ENCODE data around the gene PMP22.

Gene PMP22

DNA sequence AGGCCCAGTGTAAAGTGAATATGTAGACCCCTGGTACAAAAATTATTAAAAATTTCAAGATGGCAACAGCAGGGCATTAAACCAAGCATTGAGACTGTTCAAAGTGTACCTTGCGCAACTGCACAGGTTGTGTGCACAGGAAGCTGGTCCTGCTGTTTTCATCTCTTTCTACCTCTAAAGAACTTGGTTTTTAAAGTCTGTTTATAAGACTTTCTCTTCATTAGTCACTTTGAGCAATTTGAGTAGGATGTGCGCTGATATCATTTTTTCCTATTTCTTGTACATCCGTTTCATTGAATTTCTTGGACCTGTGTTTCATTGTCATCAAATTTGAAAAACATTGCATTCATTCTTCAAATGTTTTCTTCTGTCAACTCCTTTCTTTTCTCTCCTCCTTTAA is 16.8 kb upstream of the PMP22 start:
- ChIA-PET CTCF (interaction anchor here (1.1 kb wide), 1 partner anchor 11 kb away, joined by 3 read pairs; no protein-coding TSS in a partner anchor), POLR2A (no interaction called here)
- TF ChIP-seq, protein P1, sequence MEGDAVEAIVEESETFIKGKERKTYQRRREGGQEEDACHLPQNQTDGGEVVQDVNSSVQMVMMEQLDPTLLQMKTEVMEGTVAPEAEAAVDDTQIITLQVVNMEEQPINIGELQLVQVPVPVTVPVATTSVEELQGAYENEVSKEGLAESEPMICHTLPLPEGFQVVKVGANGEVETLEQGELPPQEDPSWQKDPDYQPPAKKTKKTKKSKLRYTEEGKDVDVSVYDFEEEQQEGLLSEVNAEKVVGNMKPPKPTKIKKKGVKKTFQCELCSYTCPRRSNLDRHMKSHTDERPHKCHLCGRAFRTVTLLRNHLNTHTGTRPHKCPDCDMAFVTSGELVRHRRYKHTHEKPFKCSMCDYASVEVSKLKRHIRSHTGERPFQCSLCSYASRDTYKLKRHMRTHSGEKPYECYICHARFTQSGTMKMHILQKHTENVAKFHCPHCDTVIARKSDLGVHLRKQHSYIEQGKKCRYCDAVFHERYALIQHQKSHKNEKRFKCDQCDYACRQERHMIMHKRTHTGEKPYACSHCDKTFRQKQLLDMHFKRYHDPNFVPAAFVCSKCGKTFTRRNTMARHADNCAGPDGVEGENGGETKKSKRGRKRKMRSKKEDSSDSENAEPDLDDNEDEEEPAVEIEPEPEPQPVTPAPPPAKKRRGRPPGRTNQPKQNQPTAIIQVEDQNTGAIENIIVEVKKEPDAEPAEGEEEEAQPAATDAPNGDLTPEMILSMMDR (IDR thresholded peaks at IDR 0.05; ENCODE audit: control extremely low read depth, extremely low read depth, low read depth, missing control alignments): no peak
- no peak for DNase-seq (ENCODE audit: extremely low spot score)

DNA sequence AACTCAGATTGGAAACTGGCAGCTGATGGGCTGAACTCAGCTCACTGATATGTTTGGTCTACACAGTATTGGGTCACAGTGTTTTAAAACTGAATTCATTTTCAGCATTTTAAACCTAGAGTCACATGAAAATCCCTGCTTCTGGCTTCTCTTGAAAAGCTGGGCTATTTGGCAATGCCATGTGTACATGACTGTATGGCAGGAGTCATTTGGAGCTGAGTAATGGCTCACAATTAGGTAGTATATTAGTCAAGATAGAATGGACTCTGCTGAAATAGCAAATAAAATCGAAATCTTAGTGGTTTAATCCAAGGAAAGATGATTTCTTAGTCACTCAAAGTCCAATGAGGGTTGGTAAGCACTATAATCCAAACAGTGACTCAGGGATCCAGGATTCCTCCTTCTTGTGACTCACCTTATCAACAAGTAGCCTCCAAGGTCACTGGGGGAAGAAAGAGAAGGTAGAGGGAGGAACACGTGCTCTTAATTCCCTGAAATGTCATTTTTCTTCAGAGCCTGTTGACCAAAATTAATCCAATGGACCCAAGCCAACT is 13.9 kb upstream of the PMP22 start:
- ChIA-PET POLR2A (no interaction called here), CTCF (interaction anchor here (1.0 kb wide), 1 partner anchor 224 kb away, joined by 3 read pairs; no protein-coding TSS in a partner anchor)
- TF ChIP-seq, protein P1 (IDR thresholded peaks at IDR 0.05; ENCODE audit: control extremely low read depth, extremely low read depth, low read depth, missing control alignments): no peak
- no peak for DNase-seq (ENCODE audit: extremely low spot score)

DNA sequence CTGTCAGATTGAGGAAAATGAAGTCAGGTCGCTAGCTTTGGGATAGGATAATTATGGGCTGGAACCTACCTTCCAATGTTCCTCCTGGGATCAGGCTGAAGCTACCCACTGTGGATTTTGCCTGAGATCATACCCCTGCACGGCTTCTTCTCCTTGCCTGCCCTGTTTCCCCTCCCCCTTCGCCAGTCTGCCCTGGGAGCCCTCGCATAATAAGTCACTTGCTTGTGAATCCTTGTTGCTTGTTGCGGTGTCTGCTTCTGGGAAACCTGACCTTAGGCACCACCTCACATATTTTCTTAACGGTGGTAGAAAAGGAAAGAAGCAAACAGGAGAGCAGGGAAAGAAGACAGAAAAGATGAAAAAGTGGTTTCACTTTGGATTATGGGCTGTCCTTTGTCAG is 13.3 kb upstream of the PMP22 start:
- CTCF ChIA-PET: interaction anchor here (1.0 to 1.3 kb wide), 2 partner anchors 20 to 225 kb away, joined by 3 read pairs; no protein-coding TSS in a partner anchor
- POLR2A ChIA-PET: no interaction called here
- no peak for DNase-seq (ENCODE audit: extremely low spot score)
- TF ChIP-seq, protein P1 (IDR thresholded peaks at IDR 0.05; ENCODE audit: control extremely low read depth, extremely low read depth, low read depth, missing control alignments): no peak

DNA sequence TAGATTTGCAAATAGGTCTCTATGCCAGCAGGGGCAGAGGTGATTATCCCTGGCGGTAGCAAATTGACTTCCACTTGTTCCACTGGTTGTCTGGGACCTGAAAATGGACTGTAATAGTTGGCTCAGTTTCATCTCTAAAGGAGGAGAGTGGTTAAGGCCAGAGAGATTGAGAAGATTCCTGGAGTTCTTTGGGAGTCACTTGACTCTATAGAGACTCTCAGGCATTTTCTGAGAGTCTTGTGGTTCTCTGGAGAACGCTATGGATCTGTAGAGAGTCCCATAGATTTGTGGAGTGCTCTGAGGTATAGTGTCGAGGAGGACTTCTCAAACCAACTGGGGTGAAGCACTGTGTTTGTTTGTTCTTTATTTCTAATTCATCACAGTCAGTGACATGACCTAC is 8.9 kb upstream of the PMP22 start:
- TF ChIP-seq, protein P1 (IDR thresholded peaks at IDR 0.05; ENCODE audit: control extremely low read depth, extremely low read depth, low read depth, missing control alignments): no peak
- no peak for DNase-seq (ENCODE audit: extremely low spot score)
- POLR2A ChIA-PET: no interaction called here
- CTCF ChIA-PET: interaction anchor here (2.2 kb wide), 1 partner anchor 16 kb away, joined by 7 read pairs; no protein-coding TSS in a partner anchor

DNA sequence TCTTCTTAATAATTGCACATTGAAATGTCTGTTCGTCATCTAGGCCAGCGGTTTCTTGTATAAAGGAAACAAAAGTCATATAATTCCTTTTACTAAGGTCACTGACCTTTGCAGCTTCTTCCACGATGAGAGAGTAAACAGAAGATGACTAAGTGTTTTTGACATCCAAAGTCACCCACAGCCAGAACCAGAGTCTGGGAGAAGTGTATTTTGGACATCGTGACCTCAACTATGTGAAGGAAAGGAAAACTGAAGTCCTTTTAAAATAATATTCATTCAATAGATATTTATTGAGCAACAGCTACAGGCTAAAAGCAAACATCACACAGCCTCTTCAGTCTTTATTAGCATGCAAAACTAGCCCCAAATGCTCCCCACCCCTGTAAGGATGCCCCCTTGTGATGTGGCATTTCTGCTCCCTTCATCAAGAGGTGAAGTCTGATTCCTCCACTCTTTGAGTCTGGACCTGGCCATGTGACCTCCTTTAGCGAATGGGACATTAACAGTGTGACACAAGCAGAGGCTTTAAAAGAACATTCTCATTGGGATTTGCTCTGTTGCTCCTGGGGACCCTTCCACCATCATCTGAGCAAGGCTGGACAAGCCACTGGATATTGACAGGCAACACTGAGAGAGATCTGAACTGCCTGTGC is 8.1 kb upstream of the PMP22 start:
- TF ChIP-seq, protein P1 (IDR thresholded peaks at IDR 0.05; ENCODE audit: control extremely low read depth, extremely low read depth, low read depth, missing control alignments): no peak
- DNase-seq (ENCODE audit: extremely low spot score): no peak
- CTCF ChIA-PET: interaction anchor here (1.5 to 2.2 kb wide), 3 partner anchors 10 to 16 kb away, joined by 4 to 7 read pairs (median 6); no protein-coding TSS in a partner anchor
- POLR2A ChIA-PET: no interaction called here

DNA sequence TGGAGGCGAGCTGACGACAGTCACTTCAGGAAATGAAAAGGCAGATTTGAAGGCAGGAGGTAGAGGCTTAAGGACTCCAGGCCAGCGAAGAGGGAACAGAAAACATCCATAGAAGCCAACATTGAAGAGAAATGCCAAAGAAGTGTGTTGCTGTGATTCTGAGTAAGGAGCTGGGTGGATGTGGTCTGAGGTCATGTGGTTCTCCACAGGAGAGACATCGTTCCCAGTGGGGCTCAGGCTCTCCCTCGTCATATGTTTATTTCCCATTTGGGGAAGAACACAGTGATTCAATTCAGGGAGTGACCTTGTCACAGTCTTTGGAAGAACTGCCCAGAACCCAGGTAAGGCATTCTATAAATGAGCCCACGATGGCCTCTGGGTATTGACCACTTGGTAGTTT is 6.6 kb upstream of the PMP22 start:
- POLR2A ChIA-PET: no interaction called here
- DNase-seq (ENCODE audit: extremely low spot score): no peak
- TF ChIP-seq, protein P1 (IDR thresholded peaks at IDR 0.05; ENCODE audit: control extremely low read depth, extremely low read depth, low read depth, missing control alignments): no peak
- CTCF ChIA-PET: interaction anchor here (1.8 kb wide), 1 partner anchor 9 kb away, joined by 6 read pairs; no protein-coding TSS in a partner anchor
